ENCODE results near the gene XYLT1. TPM values are rescaled to one million over a fixed set of nuclear protein-coding genes. Genes with fewer than 3 reads are reported as not detected.

XYLT1 gene
- total and polyA plus RNA-seq, 7 donors = 0.67 to 2.5 (median 1.7) TPM

DNA sequence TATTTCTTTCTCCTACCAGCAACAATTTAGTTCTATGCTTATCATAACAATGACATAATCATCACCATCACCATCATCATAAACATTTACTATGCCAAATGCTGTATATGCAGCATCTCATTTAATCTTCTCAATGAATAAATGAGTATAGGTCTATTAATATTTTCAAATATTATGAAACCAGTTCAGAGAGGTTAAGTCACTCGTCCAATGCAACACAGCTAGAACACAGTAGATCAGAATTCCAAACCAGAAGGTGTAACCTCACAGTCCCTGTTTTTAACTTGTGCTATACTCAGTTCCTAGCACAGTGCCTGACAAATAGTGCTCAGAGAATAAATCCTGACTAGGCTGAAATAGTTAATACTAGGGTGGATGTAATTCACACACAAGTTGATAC, 314.8 kb downstream of the XYLT1 start:
- Histone ChIP-seq H3K27ac (no peak overlapping the region), H3K4me3 (no peak overlapping the region), H3K4me1 (no peaks in the 10 kb centered on the region), H3K27me3 (ENCODE audit: insufficient read depth in 3 of 3, low read length in 2 of 3) (no peaks in the 10 kb centered on the region), H3K36me3 (ENCODE audit: insufficient read depth in 1 of 2, low read depth in 1 of 2) (no peaks in the 10 kb centered on the region), H3K9me3 (no peaks in the 10 kb centered on the region)
- intact Hi-C loops (cut with DNase I) = no loop called here
- DNase-seq (no peak), ATAC-seq (no peak)
- WGBS, 3 donors = 95 to 97% (median 95%) methylated on average over 1 of the region's 1 CpG
- TF ChIP-seq, protein P1, sequence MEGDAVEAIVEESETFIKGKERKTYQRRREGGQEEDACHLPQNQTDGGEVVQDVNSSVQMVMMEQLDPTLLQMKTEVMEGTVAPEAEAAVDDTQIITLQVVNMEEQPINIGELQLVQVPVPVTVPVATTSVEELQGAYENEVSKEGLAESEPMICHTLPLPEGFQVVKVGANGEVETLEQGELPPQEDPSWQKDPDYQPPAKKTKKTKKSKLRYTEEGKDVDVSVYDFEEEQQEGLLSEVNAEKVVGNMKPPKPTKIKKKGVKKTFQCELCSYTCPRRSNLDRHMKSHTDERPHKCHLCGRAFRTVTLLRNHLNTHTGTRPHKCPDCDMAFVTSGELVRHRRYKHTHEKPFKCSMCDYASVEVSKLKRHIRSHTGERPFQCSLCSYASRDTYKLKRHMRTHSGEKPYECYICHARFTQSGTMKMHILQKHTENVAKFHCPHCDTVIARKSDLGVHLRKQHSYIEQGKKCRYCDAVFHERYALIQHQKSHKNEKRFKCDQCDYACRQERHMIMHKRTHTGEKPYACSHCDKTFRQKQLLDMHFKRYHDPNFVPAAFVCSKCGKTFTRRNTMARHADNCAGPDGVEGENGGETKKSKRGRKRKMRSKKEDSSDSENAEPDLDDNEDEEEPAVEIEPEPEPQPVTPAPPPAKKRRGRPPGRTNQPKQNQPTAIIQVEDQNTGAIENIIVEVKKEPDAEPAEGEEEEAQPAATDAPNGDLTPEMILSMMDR (IDR thresholded peaks at IDR 0.05) = no peak

DNA sequence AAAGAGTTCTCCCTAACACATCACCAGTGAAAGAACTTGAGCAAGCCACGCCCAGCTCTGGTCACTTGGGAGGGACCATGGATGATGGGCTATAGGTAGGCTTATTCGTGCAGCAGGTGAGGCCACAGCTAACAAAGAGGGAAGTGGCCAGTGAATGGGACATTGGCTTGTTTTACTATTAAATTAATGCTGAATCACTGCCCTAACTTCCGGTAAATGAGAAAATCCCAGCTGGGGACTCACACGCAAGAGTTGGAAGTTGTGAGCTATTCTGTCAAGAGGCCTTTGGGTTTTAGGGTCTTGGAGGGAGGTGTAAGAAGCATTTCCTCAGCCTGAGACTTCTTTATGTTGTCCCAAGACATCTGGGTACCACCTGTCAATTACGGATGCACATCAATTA, 315.3 kb downstream of the XYLT1 start:
- H3K27me3 ChIP-seq (ENCODE audit: insufficient read depth in 3 of 3, low read length in 2 of 3) = no peaks in the 10 kb centered on the region
- 84 to 95% (median 89%) methylated on average over 5 of the region's 5 CpGs for WGBS, 3 donors
- H3K4me3 ChIP-seq = no peak overlapping the region
- no peak overlapping the region for H3K27ac ChIP-seq
- no peaks in the 10 kb centered on the region for H3K36me3 ChIP-seq (ENCODE audit: insufficient read depth in 1 of 2, low read depth in 1 of 2)
- no peaks in the 10 kb centered on the region for H3K9me3 ChIP-seq
- TF ChIP-seq, protein P1 (IDR thresholded peaks at IDR 0.05) = no peak
- DNase-seq (no peak), ATAC-seq (no peak)
- H3K4me1 ChIP-seq = no peaks in the 10 kb centered on the region
- intact Hi-C loops (cut with DNase I) = no loop called here

DNA sequence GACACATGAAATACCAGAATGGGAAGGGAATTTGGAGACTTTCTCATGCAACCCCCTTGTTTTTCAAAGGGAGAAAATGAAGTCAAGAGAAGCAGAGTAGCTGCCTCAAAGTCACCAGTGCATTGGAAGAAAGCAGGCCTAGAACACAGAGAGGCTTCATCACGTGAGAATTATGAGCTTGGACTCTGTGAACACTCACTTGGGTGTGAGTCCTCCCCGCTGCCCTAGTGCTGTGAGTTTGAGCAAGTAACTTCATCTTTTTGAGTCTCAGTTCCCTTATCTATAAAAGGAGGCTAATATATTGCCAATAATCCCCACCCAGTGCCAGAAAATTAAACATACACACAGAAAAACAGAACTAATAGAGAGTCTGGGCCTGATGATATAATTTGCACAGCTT, 315.8 kb downstream of the XYLT1 start:
- H3K4me1 ChIP-seq = no peaks in the 10 kb centered on the region
- H3K27ac ChIP-seq = no peak overlapping the region
- DNase-seq = no peak
- ATAC-seq = no peak
- no peaks in the 10 kb centered on the region for H3K36me3 ChIP-seq (ENCODE audit: insufficient read depth in 1 of 2, low read depth in 1 of 2)
- no peaks in the 10 kb centered on the region for H3K9me3 ChIP-seq
- WGBS, 3 donors = 74 to 90% (median 86%) methylated on average over 2 of the region's 2 CpGs
- no peak overlapping the region for H3K4me3 ChIP-seq
- intact Hi-C loops (cut with DNase I) = no loop called here
- no peaks in the 10 kb centered on the region for H3K27me3 ChIP-seq (ENCODE audit: insufficient read depth in 3 of 3, low read length in 2 of 3)
- TF ChIP-seq, protein P1 (IDR thresholded peaks at IDR 0.05) = no peak

DNA sequence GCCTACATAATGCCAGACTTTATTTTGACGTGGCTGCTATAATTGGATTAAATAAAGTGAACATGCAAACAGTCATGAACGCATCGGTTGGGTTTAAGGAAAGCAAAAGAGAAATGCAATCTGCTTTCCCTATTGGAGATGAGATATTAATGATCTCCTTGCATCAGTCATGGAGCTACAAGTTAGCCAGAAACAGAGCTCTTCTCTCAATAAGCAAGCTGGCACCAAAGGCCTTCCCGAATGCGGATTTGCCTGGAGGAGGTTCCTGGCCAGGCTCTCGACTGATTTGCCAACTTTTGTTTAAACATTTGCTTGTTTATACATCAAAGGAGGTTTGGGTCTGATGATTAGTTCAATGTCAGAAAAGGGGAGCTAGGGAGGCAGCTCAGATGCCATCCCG, 318.4 kb downstream of the XYLT1 start:
- Histone ChIP-seq H3K27ac (no peak overlapping the region), H3K4me3 (no peak overlapping the region), H3K27me3 (ENCODE audit: insufficient read depth in 3 of 3, low read length in 2 of 3) (no peaks in the 10 kb centered on the region), H3K4me1 (no peaks in the 10 kb centered on the region), H3K9me3 (no peaks in the 10 kb centered on the region), H3K36me3 (ENCODE audit: insufficient read depth in 1 of 2, low read depth in 1 of 2) (no peaks in the 10 kb centered on the region)
- TF ChIP-seq, protein P1 (IDR thresholded peaks at IDR 0.05) = no peak
- ATAC-seq (no peak), DNase-seq (no peak)
- 78 to 83% (median 79%) methylated on average over 7 of the region's 7 CpGs for WGBS, 3 donors
- intact Hi-C loops (cut with DNase I) = no loop called here

DNA sequence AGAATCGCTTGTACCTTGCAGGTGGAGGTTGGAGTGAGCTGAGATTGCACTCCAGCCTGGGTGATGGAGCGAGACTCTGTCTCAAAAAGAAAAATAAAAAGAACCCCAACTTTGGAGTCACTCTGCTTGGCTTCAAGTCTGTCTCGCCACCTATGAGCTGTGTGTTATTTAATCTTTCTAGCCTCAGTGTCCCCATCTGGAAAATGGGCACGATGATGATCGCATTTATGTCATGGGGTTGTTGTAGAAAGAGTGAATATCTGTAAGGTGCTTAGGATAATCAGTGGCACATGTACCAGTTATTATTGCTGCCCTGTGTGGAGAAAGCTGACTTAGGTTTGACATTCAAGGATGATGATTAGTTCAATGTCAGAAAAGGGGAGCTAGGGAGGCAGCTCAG, 319.4 kb downstream of the XYLT1 start:
- no peak for ATAC-seq
- no peak overlapping the region for H3K4me3 ChIP-seq
- no peak for DNase-seq
- no peaks in the 10 kb centered on the region for H3K36me3 ChIP-seq (ENCODE audit: insufficient read depth in 1 of 2, low read depth in 1 of 2)
- TF ChIP-seq, protein P1 (IDR thresholded peaks at IDR 0.05) = no peak
- no peaks in the 10 kb centered on the region for H3K4me1 ChIP-seq
- no peak overlapping the region for H3K27ac ChIP-seq
- 86 to 94% (median 90%) methylated on average over 5 of the region's 5 CpGs for WGBS, 3 donors
- no peaks in the 10 kb centered on the region for H3K27me3 ChIP-seq (ENCODE audit: insufficient read depth in 3 of 3, low read length in 2 of 3)
- intact Hi-C loops (cut with DNase I) = no loop called here
- no peaks in the 10 kb centered on the region for H3K9me3 ChIP-seq

Data from psoas muscle (tissue), 8 donors.